HG03575 (cell line): ENCODE measurements around the gene SLC19A1.
"Not testable (repeated sequence)": the region's sequence is repeated elsewhere in the genome, so short reads cannot be mapped to it uniquely, and the experiment has no call there.

ENCODE experiments used
- ATAC-seq: cut with Tn5 transposase; IDR thresholded peaks from one replicate; pipeline ENCODE4 v1.9.1; 2021; ENCODE audit not compliant: unreplicated experiment, insufficient number of reproducible peaks, low FRiP score; ENCODE audit errors: extremely low read depth

SLC19A1 gene

GRCh38 chr21:45537111-45537745 is 5.0 kb downstream of the SLC19A1 start:
- no peak for ATAC-seq

- no peak for ATAC-seq
Observed at GRCh38 chr21:45536301-45537081, 5.7 kb downstream of the SLC19A1 start.

- ATAC-seq, result no peak
Observed at GRCh38 chr21:45535341-45536081, 6.7 kb downstream of the SLC19A1 start.

- no peak for ATAC-seq
Observed at GRCh38 chr21:45534636-45535331, 7.5 kb downstream of the SLC19A1 start.

GRCh38 chr21:45533846-45534635 is 8.2 kb downstream of the SLC19A1 start:
- no peak for ATAC-seq

GRCh38 chr21:45533361-45533845 is 8.8 kb downstream of the SLC19A1 start:
- ATAC-seq, result no peak

GRCh38 chr21:45532826-45533360 is 9.3 kb downstream of the SLC19A1 start:
- ATAC-seq, result no peak

- ATAC-seq, result no peak
Observed at GRCh38 chr21:45531393-45532215, 10.6 kb downstream of the SLC19A1 start.

- ATAC-seq, result not testable (repeated sequence)
Observed at GRCh38 chr21:45531114-45531392, 11.2 kb downstream of the SLC19A1 start.

- ATAC-seq, result no peak
Observed at GRCh38 chr21:45530423-45531113, 11.7 kb downstream of the SLC19A1 start.

GRCh38 chr21:45529785-45530422 is 12.3 kb downstream of the SLC19A1 start:
- no peak for ATAC-seq

- no peak for ATAC-seq
Observed at GRCh38 chr21:45528981-45529784, 13.1 kb downstream of the SLC19A1 start.

- ATAC-seq, result no peak
Observed at GRCh38 chr21:45528028-45528705, 14.1 kb downstream of the SLC19A1 start.

GRCh38 chr21:45527151-45527999 is 14.9 kb downstream of the SLC19A1 start:
- ATAC-seq, result not testable (repeated sequence)

- ATAC-seq, result no peak
Observed at GRCh38 chr21:45525910-45526306, 16.3 kb downstream of the SLC19A1 start.
